SK-N-SH (cell line): Measurements from ENCODE around the gene CRABP1.

ENCODE experiments used
- CHD2 ChIP-seq: fragments of 150-350 bp; IDR thresholded peaks from 2 replicates; pipeline ENCODE4 v1.6.1; 2018; ENCODE audit warnings: low read length; ENCODE audit not compliant: partially characterized antibody
- EP300 ChIP-seq, 2 experiments: IDR thresholded peaks; 2 replicates each; pipeline versions ENCODE4 v1.4.0 to v1.6.1; 2012; ENCODE audit warnings: borderline replicate concordance in 1 of 2, low read depth in 1 of 2, low read length in 1 of 2
- EZH2phosphoT487 ChIP-seq: fragments of 200-600 bp; sonication (generic); IDR thresholded peaks from 2 replicates; pipeline ENCODE4 v1.6.1; 2017; ENCODE audit warnings: low read depth, mixed run types, mild to moderate bottlenecking, antibody characterized with exemption, moderate library complexity, borderline replicate concordance
- FOXM1 ChIP-seq: IDR thresholded peaks from 2 replicates; pipeline ENCODE4 v1.4.0; 2012; ENCODE audit warnings: low read depth, mild to moderate bottlenecking
- MXI1 ChIP-seq: IDR thresholded peaks from 2 replicates; pipeline ENCODE4 v1.6.1; 2012; ENCODE audit warnings: mild to moderate bottlenecking, low read depth, low read length, improper control_type of control experiment
- NRF1 ChIP-seq: IDR thresholded peaks from 2 replicates; pipeline ENCODE4 v1.6.1; 2012; ENCODE audit warnings: low read depth, mild to moderate bottlenecking, low read length
- POLR2AphosphoS5 ChIP-seq: IDR thresholded peaks from 2 replicates; pipeline ENCODE4 v1.6.1; 2012; ENCODE audit warnings: low read depth, low read length
- RAD21 ChIP-seq: IDR thresholded peaks from 2 replicates; pipeline ENCODE4 v1.6.1; 2012; ENCODE audit warnings: mild to moderate bottlenecking, low read length
- REST ChIP-seq: IDR thresholded peaks from 2 replicates; pipeline ENCODE4 v1.6.1; 2012; ENCODE audit warnings: mild to moderate bottlenecking, low read depth, low read length, moderate library complexity
- RFX5 ChIP-seq: IDR thresholded peaks from 2 replicates; pipeline ENCODE4 v1.6.1; 2012; ENCODE audit warnings: mild to moderate bottlenecking, improper control_type of control experiment, low read length
- SIN3A ChIP-seq: IDR thresholded peaks from 2 replicates; pipeline ENCODE4 v1.6.1; 2012; ENCODE audit warnings: low read depth, mild to moderate bottlenecking, low read length, moderate library complexity, borderline replicate concordance
- SMC3 ChIP-seq: IDR thresholded peaks from 2 replicates; pipeline ENCODE4 v1.6.1; 2012; ENCODE audit warnings: low read depth, low read length, improper control_type of control experiment
- TAF1 ChIP-seq: IDR thresholded peaks from 2 replicates; pipeline ENCODE4 v1.6.1; 2012; ENCODE audit warnings: low read depth, mild to moderate bottlenecking, low read length, moderate library complexity, borderline replicate concordance
- TF ChIP-seq, protein P1 (sequence below): fragments of 200-600 bp; sonication (generic); IDR thresholded peaks from 2 replicates; pipeline ENCODE4 v1.6.1; 2017; ENCODE audit warnings: antibody characterized with exemption, mild to moderate bottlenecking, moderate library complexity

DNA sequence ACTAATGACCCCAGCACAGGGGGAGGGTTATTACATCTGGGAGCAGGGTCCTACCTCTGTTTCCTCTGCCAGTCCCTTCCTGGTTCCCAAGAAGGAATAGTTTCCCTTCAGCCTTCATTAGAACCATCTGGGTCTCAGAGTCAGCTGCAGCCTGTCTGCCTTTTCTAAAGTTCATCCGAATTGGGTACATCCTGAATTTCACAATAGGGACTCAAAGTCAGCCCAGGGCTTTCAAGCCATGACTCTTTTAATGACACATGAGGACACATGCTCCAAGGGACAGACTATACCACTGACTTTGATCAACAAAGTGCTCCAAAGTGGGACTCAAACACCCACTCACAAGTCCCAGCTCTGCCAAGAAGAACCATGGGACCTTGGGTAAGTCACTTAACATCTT is 12.7 kb upstream of the CRABP1 start:
- TF ChIP-seq FOXM1 (no peak), POLR2AphosphoS5 (no peak), MXI1 (no peak), EP300 (IDR thresholded peaks at IDR 0.05; ENCODE audit: borderline replicate concordance in 1 of 2, low read depth in 1 of 2, low read length in 1 of 2) (no peak), REST (no peak), NRF1 (no peak), EZH2phosphoT487 (no peak), RFX5 (no peak), SMC3 (no peak), RAD21 (no peak), TAF1 (no peak), CHD2 (no peak), SIN3A (no peak)
- TF ChIP-seq, protein P1, sequence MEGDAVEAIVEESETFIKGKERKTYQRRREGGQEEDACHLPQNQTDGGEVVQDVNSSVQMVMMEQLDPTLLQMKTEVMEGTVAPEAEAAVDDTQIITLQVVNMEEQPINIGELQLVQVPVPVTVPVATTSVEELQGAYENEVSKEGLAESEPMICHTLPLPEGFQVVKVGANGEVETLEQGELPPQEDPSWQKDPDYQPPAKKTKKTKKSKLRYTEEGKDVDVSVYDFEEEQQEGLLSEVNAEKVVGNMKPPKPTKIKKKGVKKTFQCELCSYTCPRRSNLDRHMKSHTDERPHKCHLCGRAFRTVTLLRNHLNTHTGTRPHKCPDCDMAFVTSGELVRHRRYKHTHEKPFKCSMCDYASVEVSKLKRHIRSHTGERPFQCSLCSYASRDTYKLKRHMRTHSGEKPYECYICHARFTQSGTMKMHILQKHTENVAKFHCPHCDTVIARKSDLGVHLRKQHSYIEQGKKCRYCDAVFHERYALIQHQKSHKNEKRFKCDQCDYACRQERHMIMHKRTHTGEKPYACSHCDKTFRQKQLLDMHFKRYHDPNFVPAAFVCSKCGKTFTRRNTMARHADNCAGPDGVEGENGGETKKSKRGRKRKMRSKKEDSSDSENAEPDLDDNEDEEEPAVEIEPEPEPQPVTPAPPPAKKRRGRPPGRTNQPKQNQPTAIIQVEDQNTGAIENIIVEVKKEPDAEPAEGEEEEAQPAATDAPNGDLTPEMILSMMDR = no peak
